ENCODE data around the gene GAPVD1. TPM values are rescaled to one million over a fixed set of nuclear protein-coding genes. Genes with fewer than 3 reads are reported as not detected.
A peak's percentile ranks its signal among the peaks of the same experiment; 100 is the strongest.

GAPVD1 gene
- total and polyA plus RNA-seq, 4 donors: 10.6 to 138 (median 35.2) TPM

GRCh38 chr9:125355601-125356000 lies 94.0 kb downstream of the GAPVD1 start:
- no peak for TF ChIP-seq CTCF (IDR thresholded peaks at IDR 0.05; ENCODE audit: control extremely low read depth, extremely low read depth)
- ATAC-seq (ENCODE audit: insufficient read depth, low FRiP score) (no peak), DNase-seq (peak in 1 of 3 donors; percentile 34)
- Histone ChIP-seq H3K4me3 (no peak overlapping the region), H3K36me3 (ENCODE audit: control insufficient read depth in 4 of 4, insufficient read depth in 4 of 4, low read length in 4 of 4) (peaks cover 34 to 47% (median 38%) of the 10 kb centered on the region in 4 donors), H3K9ac (ENCODE audit: insufficient read depth in 1 of 2, low read length in 2 of 2) (no peak overlapping the region), H3K27ac (ENCODE audit: low read depth in 1 of 2, low read length in 1 of 2) (no peak overlapping the region), H3K27me3 (ENCODE audit: control insufficient read depth in 3 of 3, insufficient read depth in 3 of 3, low read length in 2 of 3) (no peaks in the 10 kb centered on the region), H3K9me3 (ENCODE audit: control insufficient read depth in 4 of 4, insufficient read depth in 3 of 4, low read length in 3 of 4) (no peaks in the 10 kb centered on the region), H3K4me1 (ENCODE audit: control insufficient read depth in 5 of 5, insufficient read depth in 5 of 5, low read length in 5 of 5) (peaks cover 0 to 2% (median 0%) of the 10 kb centered on the region in 5 donors)
- WGBS, 2 donors: 88 to 94% methylated on average over 11 of the region's 11 CpGs

GRCh38 chr9:125356032-125356431 lies 94.4 kb downstream of the GAPVD1 start:
- ATAC-seq (ENCODE audit: insufficient read depth, low FRiP score) (no peak), DNase-seq (no peak)

GRCh38 chr9:125359011-125359410 lies 97.4 kb downstream of the GAPVD1 start:
- TF ChIP-seq CTCF (IDR thresholded peaks at IDR 0.05; ENCODE audit: control extremely low read depth, extremely low read depth): no peak
- DNase-seq (no peak), ATAC-seq (ENCODE audit: insufficient read depth, low FRiP score) (no peak)
- H3K9ac ChIP-seq (ENCODE audit: insufficient read depth in 1 of 2, low read length in 2 of 2): no peak overlapping the region
- H3K27ac ChIP-seq (ENCODE audit: low read depth in 1 of 2, low read length in 1 of 2): no peak overlapping the region
- H3K27me3 ChIP-seq (ENCODE audit: control insufficient read depth in 3 of 3, insufficient read depth in 3 of 3, low read length in 2 of 3): no peaks in the 10 kb centered on the region
- peaks cover 0 to 2% (median 0%) of the 10 kb centered on the region in 5 donors for H3K4me1 ChIP-seq (ENCODE audit: control insufficient read depth in 5 of 5, insufficient read depth in 5 of 5, low read length in 5 of 5)
- no peak overlapping the region for H3K4me3 ChIP-seq
- WGBS, 2 donors: 93 to 94% methylated on average over 1 of the region's 1 CpG
- H3K9me3 ChIP-seq (ENCODE audit: control insufficient read depth in 4 of 4, insufficient read depth in 3 of 4, low read length in 3 of 4): no peaks in the 10 kb centered on the region
- peaks cover 31 to 44% (median 37%) of the 10 kb centered on the region in 4 donors for H3K36me3 ChIP-seq (ENCODE audit: control insufficient read depth in 4 of 4, insufficient read depth in 4 of 4, low read length in 4 of 4)

More at GRCh38 chr9:125356032-125356431, 94.4 kb downstream of the GAPVD1 start:
- Histone ChIP-seq H3K27ac (ENCODE audit: low read depth in 1 of 2, low read length in 1 of 2) (no peak overlapping the region), H3K4me3 (no peak overlapping the region), H3K36me3 (ENCODE audit: control insufficient read depth in 4 of 4, insufficient read depth in 4 of 4, low read length in 4 of 4) (peaks cover 34 to 45% (median 38%) of the 10 kb centered on the region in 4 donors), H3K9me3 (ENCODE audit: control insufficient read depth in 4 of 4, insufficient read depth in 3 of 4, low read length in 3 of 4) (no peaks in the 10 kb centered on the region), H3K27me3 (ENCODE audit: control insufficient read depth in 3 of 3, insufficient read depth in 3 of 3, low read length in 2 of 3) (no peaks in the 10 kb centered on the region), H3K9ac (ENCODE audit: insufficient read depth in 1 of 2, low read length in 2 of 2) (no peak overlapping the region), H3K4me1 (ENCODE audit: control insufficient read depth in 5 of 5, insufficient read depth in 5 of 5, low read length in 5 of 5) (peaks cover 0 to 2% (median 0%) of the 10 kb centered on the region in 5 donors)
- TF ChIP-seq CTCF (IDR thresholded peaks at IDR 0.05; ENCODE audit: control extremely low read depth, extremely low read depth): no peak
- 80 to 89% methylated on average over 3 of the region's 3 CpGs for WGBS, 2 donors

- Histone ChIP-seq H3K4me1 (ENCODE audit: control insufficient read depth in 5 of 5, insufficient read depth in 5 of 5, low read length in 5 of 5) (peaks cover 0 to 2% (median 0%) of the 10 kb centered on the region in 5 donors), H3K9ac (ENCODE audit: insufficient read depth in 1 of 2, low read length in 2 of 2) (no peak overlapping the region), H3K27me3 (ENCODE audit: control insufficient read depth in 3 of 3, insufficient read depth in 3 of 3, low read length in 2 of 3) (no peaks in the 10 kb centered on the region), H3K9me3 (ENCODE audit: control insufficient read depth in 4 of 4, insufficient read depth in 3 of 4, low read length in 3 of 4) (no peaks in the 10 kb centered on the region), H3K27ac (ENCODE audit: low read depth in 1 of 2, low read length in 1 of 2) (no peak overlapping the region), H3K4me3 (no peak overlapping the region), H3K36me3 (ENCODE audit: control insufficient read depth in 4 of 4, insufficient read depth in 4 of 4, low read length in 4 of 4) (peaks cover 30 to 42% (median 41%) of the 10 kb centered on the region in 4 donors)
- TF ChIP-seq CTCF (IDR thresholded peaks at IDR 0.05; ENCODE audit: control extremely low read depth, extremely low read depth): no peak
- DNase-seq (no peak), ATAC-seq (ENCODE audit: insufficient read depth, low FRiP score) (no peak)
- WGBS, 2 donors: 89 to 97% methylated on average over 2 of the region's 2 CpGs
Observed at GRCh38 chr9:125360601-125361000, 99.0 kb downstream of the GAPVD1 start.
